ENCODE data around the gene MYO3B.

GRCh38 chr2:170206805-170207407, 29.0 kb downstream of the MYO3B start:
- no peak for TF ChIP-seq CTCF (tag by site-specific recombination; IDR thresholded peaks at IDR 0.05)
- TF ChIP-seq ZBTB44 (tag by site-specific recombination; IDR thresholded peaks at IDR 0.05), result no peak
- no peak for TF ChIP-seq ZFP41 (tag by site-specific recombination; IDR thresholded peaks at IDR 0.05; ENCODE audit: borderline replicate concordance)
- no peak for TF ChIP-seq ZNF791 (tag by site-specific recombination; IDR thresholded peaks at IDR 0.05)

Measured in HEK293 (cell line).